Measurements from ENCODE around the gene CDH12.

DNA sequence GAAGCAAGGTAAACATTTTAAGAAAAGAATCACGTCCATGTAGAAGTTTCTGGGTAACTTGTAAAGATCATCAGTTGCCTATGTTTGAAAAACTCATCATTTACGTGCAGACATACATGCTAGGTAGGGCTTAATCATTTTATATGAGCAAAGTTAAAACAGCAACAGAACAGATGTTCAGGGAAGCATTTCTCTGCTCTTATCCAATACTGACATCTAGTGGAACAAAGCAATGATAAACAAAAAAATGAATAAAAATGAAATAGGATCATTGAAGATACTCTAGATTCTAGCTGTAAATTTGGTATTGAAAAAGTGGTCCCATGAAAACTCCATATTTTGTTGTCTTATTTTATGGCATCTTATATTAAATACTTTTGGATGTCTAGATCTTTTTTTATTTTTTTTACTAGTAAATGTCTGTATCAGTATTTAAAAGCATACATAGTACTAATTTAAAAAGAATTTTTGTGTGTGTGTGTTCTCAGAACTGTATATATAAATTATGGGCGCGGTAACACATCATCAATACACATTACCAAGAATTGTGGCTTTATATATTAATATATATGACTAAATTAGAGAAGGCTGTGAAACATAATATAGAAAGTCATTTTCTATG is 1050.2 kb downstream of the CDH12 start:
- TF ChIP-seq JUN (IDR thresholded peaks at IDR 0.05; ENCODE audit: borderline replicate concordance, insufficient read depth, insufficient read length, low read depth) (no peak), POLR2A (IDR thresholded peaks at IDR 0.05; ENCODE audit: low read depth, low read length) (no peak), POLR2AphosphoS5 (IDR thresholded peaks at IDR 0.05; ENCODE audit: insufficient read depth, low read depth, low read length) (no peak)
- TF ChIP-seq, protein P1, sequence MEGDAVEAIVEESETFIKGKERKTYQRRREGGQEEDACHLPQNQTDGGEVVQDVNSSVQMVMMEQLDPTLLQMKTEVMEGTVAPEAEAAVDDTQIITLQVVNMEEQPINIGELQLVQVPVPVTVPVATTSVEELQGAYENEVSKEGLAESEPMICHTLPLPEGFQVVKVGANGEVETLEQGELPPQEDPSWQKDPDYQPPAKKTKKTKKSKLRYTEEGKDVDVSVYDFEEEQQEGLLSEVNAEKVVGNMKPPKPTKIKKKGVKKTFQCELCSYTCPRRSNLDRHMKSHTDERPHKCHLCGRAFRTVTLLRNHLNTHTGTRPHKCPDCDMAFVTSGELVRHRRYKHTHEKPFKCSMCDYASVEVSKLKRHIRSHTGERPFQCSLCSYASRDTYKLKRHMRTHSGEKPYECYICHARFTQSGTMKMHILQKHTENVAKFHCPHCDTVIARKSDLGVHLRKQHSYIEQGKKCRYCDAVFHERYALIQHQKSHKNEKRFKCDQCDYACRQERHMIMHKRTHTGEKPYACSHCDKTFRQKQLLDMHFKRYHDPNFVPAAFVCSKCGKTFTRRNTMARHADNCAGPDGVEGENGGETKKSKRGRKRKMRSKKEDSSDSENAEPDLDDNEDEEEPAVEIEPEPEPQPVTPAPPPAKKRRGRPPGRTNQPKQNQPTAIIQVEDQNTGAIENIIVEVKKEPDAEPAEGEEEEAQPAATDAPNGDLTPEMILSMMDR (IDR thresholded peaks at IDR 0.05; ENCODE audit: extremely low read depth in 1 of 2, insufficient read depth in 1 of 2, low read depth in 1 of 2, low read length in 2 of 2): peak; percentile 20 to 34
- TF ChIP-seq, protein P2, sequence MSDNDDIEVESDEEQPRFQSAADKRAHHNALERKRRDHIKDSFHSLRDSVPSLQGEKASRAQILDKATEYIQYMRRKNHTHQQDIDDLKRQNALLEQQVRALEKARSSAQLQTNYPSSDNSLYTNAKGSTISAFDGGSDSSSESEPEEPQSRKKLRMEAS (IDR thresholded peaks at IDR 0.05; ENCODE audit: insufficient read depth, insufficient read length): no peak

Data from endothelial cell of umbilical vein (primary cell).